ENCODE measurements around the gene SPATA20.

Gene SPATA20

DNA sequence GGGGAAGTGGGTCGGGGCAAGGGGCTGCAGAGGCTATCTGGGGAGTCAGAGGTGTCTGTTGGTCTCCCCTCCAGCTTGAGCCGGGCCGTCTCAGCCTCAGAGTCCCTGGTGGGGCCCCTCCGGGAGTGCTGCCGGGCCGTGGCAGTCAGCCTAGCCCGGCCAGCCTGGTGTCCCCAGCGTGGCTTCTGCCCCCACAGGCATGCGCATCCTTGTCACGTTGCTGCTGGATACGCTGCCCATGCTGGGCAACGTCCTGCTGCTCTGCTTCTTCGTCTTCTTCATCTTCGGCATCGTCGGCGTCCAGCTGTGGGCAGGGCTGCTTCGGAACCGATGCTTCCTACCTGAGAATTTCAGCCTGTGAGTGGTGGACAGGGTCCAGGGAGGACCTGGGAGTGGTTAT is 24.7 kb downstream of the SPATA20 start:
- no peak overlapping the region for H3K4me3 ChIP-seq (ENCODE audit: low read depth, low read length)
- TF ChIP-seq, protein P1, sequence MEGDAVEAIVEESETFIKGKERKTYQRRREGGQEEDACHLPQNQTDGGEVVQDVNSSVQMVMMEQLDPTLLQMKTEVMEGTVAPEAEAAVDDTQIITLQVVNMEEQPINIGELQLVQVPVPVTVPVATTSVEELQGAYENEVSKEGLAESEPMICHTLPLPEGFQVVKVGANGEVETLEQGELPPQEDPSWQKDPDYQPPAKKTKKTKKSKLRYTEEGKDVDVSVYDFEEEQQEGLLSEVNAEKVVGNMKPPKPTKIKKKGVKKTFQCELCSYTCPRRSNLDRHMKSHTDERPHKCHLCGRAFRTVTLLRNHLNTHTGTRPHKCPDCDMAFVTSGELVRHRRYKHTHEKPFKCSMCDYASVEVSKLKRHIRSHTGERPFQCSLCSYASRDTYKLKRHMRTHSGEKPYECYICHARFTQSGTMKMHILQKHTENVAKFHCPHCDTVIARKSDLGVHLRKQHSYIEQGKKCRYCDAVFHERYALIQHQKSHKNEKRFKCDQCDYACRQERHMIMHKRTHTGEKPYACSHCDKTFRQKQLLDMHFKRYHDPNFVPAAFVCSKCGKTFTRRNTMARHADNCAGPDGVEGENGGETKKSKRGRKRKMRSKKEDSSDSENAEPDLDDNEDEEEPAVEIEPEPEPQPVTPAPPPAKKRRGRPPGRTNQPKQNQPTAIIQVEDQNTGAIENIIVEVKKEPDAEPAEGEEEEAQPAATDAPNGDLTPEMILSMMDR (IDR thresholded peaks at IDR 0.05; ENCODE audit: low read depth, low read length, missing control alignments), result no peak
- DNase-seq (ENCODE audit: low read depth), result no peak

GRCh38 chr17:50572541-50572940 is 25.6 kb downstream of the SPATA20 start:
- no peak for DNase-seq (ENCODE audit: low read depth)
- TF ChIP-seq, protein P1 (IDR thresholded peaks at IDR 0.05; ENCODE audit: low read depth, low read length, missing control alignments), result no peak
- H3K4me3 ChIP-seq (ENCODE audit: low read depth, low read length), result no peak overlapping the region

GRCh38 chr17:50573866-50574611 is 27.1 kb downstream of the SPATA20 start:
- TF ChIP-seq, protein P1 (IDR thresholded peaks at IDR 0.05; ENCODE audit: low read depth, low read length, missing control alignments), result no peak
- H3K4me3 ChIP-seq (ENCODE audit: low read depth, low read length), result no peak overlapping the region
- no peak for DNase-seq (ENCODE audit: low read depth)

GRCh38 chr17:50575581-50576210 is 28.7 kb downstream of the SPATA20 start:
- TF ChIP-seq, protein P1 (IDR thresholded peaks at IDR 0.05; ENCODE audit: low read depth, low read length, missing control alignments), result no peak
- no peak for DNase-seq (ENCODE audit: low read depth)
- H3K4me3 ChIP-seq (ENCODE audit: low read depth, low read length), result no peak overlapping the region

DNA sequence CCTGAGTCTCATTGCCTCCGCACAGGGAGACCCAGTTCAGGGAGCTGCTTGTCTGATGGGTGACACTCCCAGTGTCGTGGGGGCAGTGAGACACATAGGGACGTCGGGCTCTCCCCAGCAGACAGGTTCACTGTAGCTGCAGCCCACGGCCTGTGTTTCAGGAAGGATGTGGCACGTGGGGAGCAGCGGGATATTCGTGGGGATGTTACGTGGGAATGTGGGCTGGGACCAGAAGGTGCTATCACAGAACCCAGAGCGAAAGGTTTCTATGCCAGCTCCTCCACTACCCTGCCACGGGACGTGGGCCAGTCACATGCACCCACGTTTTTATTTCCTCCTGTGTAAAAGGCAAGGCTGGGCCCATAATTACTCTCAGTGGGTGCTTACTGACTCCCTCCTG is 29.9 kb downstream of the SPATA20 start:
- no peak for DNase-seq (ENCODE audit: low read depth)
- TF ChIP-seq, protein P1 (IDR thresholded peaks at IDR 0.05; ENCODE audit: low read depth, low read length, missing control alignments), result no peak
- H3K4me3 ChIP-seq (ENCODE audit: low read depth, low read length), result no peak overlapping the region

GRCh38 chr17:50577451-50577954 is 30.5 kb downstream of the SPATA20 start:
- no peak for DNase-seq (ENCODE audit: low read depth)
- no peak overlapping the region for H3K4me3 ChIP-seq (ENCODE audit: low read depth, low read length)

More at GRCh38 chr17:50577451-50577954, 30.5 kb downstream of the SPATA20 start:
- TF ChIP-seq, protein P1 (IDR thresholded peaks at IDR 0.05; ENCODE audit: low read depth, low read length, missing control alignments), result no peak

Measured in GM12864 (cell line).